Activated naive CD8-positive, alpha-beta T cell (primary cell): ENCODE data around the gene FBXO10.
A peak's percentile ranks its signal among the peaks of the same experiment; 100 is the strongest.

Experiments
- H3K27ac Mint-ChIP-seq: one replicate; pipeline ENCODE4 v1.8.0; 2021; ENCODE audit warnings: mixed read lengths
- H3K27me3 Mint-ChIP-seq: one replicate; pipeline ENCODE4 v1.8.0; 2021; ENCODE audit warnings: mixed read lengths
- H3K36me3 Mint-ChIP-seq: one replicate; pipeline ENCODE4 v1.8.0; 2021; ENCODE audit warnings: mixed read lengths
- H3K4me1 Mint-ChIP-seq: one replicate; pipeline ENCODE4 v1.8.0; 2021; ENCODE audit warnings: low read depth, mixed read lengths
- H3K4me3 Mint-ChIP-seq: one replicate; pipeline ENCODE4 v1.8.0; 2021; ENCODE audit warnings: mild to moderate bottlenecking, mixed read lengths
- H3K9me3 Mint-ChIP-seq: one replicate; pipeline ENCODE4 v1.8.0; 2021; ENCODE audit warnings: low read depth, mixed read lengths

Gene FBXO10

GRCh38 chr9:37547328-37547878, 28.8 kb downstream of the FBXO10 start:
- Mint-ChIP-seq H3K4me1 (no peaks in the 10 kb centered on the region), H3K4me3 (no peak overlapping the region), H3K27me3 (no peaks in the 10 kb centered on the region), H3K36me3 (no peaks in the 10 kb centered on the region), H3K27ac (no peak overlapping the region), H3K9me3 (no peaks in the 10 kb centered on the region)

- Mint-ChIP-seq H3K9me3 (no peaks in the 10 kb centered on the region), H3K36me3 (peaks cover 7% of the 10 kb centered on the region), H3K27ac (no peak overlapping the region), H3K4me3 (no peak overlapping the region), H3K4me1 (no peaks in the 10 kb centered on the region), H3K27me3 (no peaks in the 10 kb centered on the region)
Measured at GRCh38 chr9:37543468-37543867, 32.7 kb downstream of the FBXO10 start.

- H3K4me1 Mint-ChIP-seq = no peaks in the 10 kb centered on the region
- no peaks in the 10 kb centered on the region for H3K27me3 Mint-ChIP-seq
- H3K36me3 Mint-ChIP-seq = peaks cover 7% of the 10 kb centered on the region
- no peak overlapping the region for H3K4me3 Mint-ChIP-seq
- H3K9me3 Mint-ChIP-seq = no peaks in the 10 kb centered on the region
- H3K27ac Mint-ChIP-seq = no peak overlapping the region
Measured at GRCh38 chr9:37542895-37543294, 33.3 kb downstream of the FBXO10 start.

- H3K36me3 Mint-ChIP-seq = peaks cover 7% of the 10 kb centered on the region
Measured at GRCh38 chr9:37542488-37542887, 33.7 kb downstream of the FBXO10 start.

GRCh38 chr9:37541465-37541864, 34.7 kb downstream of the FBXO10 start:
- Mint-ChIP-seq H3K4me3 (no peak overlapping the region), H3K4me1 (no peaks in the 10 kb centered on the region), H3K27ac (no peak overlapping the region), H3K9me3 (no peaks in the 10 kb centered on the region), H3K36me3 (peaks cover 7% of the 10 kb centered on the region), H3K27me3 (no peaks in the 10 kb centered on the region)

More at GRCh38 chr9:37542488-37542887, 33.7 kb downstream of the FBXO10 start:
- no peaks in the 10 kb centered on the region for H3K9me3 Mint-ChIP-seq
- H3K4me1 Mint-ChIP-seq = no peaks in the 10 kb centered on the region
- H3K27me3 Mint-ChIP-seq = no peaks in the 10 kb centered on the region
- no peak overlapping the region for H3K4me3 Mint-ChIP-seq
- H3K27ac Mint-ChIP-seq = no peak overlapping the region

- H3K27me3 Mint-ChIP-seq = no peaks in the 10 kb centered on the region
Measured at GRCh38 chr9:37540634-37541033, 35.5 kb downstream of the FBXO10 start.

GRCh38 chr9:37539634-37540033, 36.5 kb downstream of the FBXO10 start:
- Mint-ChIP-seq H3K27me3 (no peaks in the 10 kb centered on the region), H3K4me3 (no peak overlapping the region), H3K27ac (no peak overlapping the region), H3K9me3 (no peaks in the 10 kb centered on the region), H3K4me1 (no peaks in the 10 kb centered on the region), H3K36me3 (peaks cover 9% of the 10 kb centered on the region)

More at GRCh38 chr9:37540634-37541033, 35.5 kb downstream of the FBXO10 start:
- Mint-ChIP-seq H3K36me3 (peaks cover 7% of the 10 kb centered on the region), H3K9me3 (no peaks in the 10 kb centered on the region), H3K4me1 (no peaks in the 10 kb centered on the region), H3K27ac (no peak overlapping the region), H3K4me3 (no peak overlapping the region)

GRCh38 chr9:37538099-37538498, 38.1 kb downstream of the FBXO10 start:
- H3K4me3 Mint-ChIP-seq = no peak overlapping the region
- H3K27ac Mint-ChIP-seq = no peak overlapping the region
- H3K9me3 Mint-ChIP-seq = no peaks in the 10 kb centered on the region
- H3K36me3 Mint-ChIP-seq = peaks cover 9% of the 10 kb centered on the region
- no peaks in the 10 kb centered on the region for H3K4me1 Mint-ChIP-seq
- H3K27me3 Mint-ChIP-seq = no peaks in the 10 kb centered on the region

GRCh38 chr9:37534901-37535300, 41.3 kb downstream of the FBXO10 start:
- no peak overlapping the region for H3K4me3 Mint-ChIP-seq
- no peaks in the 10 kb centered on the region for H3K27me3 Mint-ChIP-seq
- no peaks in the 10 kb centered on the region for H3K4me1 Mint-ChIP-seq
- H3K9me3 Mint-ChIP-seq = no peaks in the 10 kb centered on the region
- peaks cover 6% of the 10 kb centered on the region for H3K36me3 Mint-ChIP-seq
- no peak overlapping the region for H3K27ac Mint-ChIP-seq

GRCh38 chr9:37534412-37534811, 41.8 kb downstream of the FBXO10 start:
- H3K27me3 Mint-ChIP-seq = no peaks in the 10 kb centered on the region
- no peaks in the 10 kb centered on the region for H3K9me3 Mint-ChIP-seq
- H3K36me3 Mint-ChIP-seq = peaks cover 4% of the 10 kb centered on the region
- no peak overlapping the region for H3K4me3 Mint-ChIP-seq
- no peak overlapping the region for H3K27ac Mint-ChIP-seq
- no peaks in the 10 kb centered on the region for H3K4me1 Mint-ChIP-seq

GRCh38 chr9:37531699-37532098, 44.5 kb downstream of the FBXO10 start:
- H3K9me3 Mint-ChIP-seq = no peaks in the 10 kb centered on the region
- H3K27ac Mint-ChIP-seq = no peak overlapping the region
- peaks cover 9% of the 10 kb centered on the region for H3K4me1 Mint-ChIP-seq
- H3K36me3 Mint-ChIP-seq = peaks cover 6% of the 10 kb centered on the region
- H3K4me3 Mint-ChIP-seq = no peak overlapping the region
- no peaks in the 10 kb centered on the region for H3K27me3 Mint-ChIP-seq

- Mint-ChIP-seq H3K27ac (peak overlapping the region; percentile 41), H3K4me1 (peaks cover 9% of the 10 kb centered on the region), H3K36me3 (peaks cover 4% of the 10 kb centered on the region), H3K4me3 (peak overlapping the region; percentile 15), H3K27me3 (no peaks in the 10 kb centered on the region), H3K9me3 (no peaks in the 10 kb centered on the region)
Measured at GRCh38 chr9:37528652-37529471, 47.3 kb downstream of the FBXO10 start.

GRCh38 chr9:37523916-37524315, 52.3 kb downstream of the FBXO10 start:
- Mint-ChIP-seq H3K36me3 (peaks cover 11% of the 10 kb centered on the region), H3K9me3 (no peaks in the 10 kb centered on the region), H3K4me1 (peaks cover 5% of the 10 kb centered on the region), H3K27ac (no peak overlapping the region), H3K27me3 (no peaks in the 10 kb centered on the region), H3K4me3 (no peak overlapping the region)

- no peak overlapping the region for H3K4me3 Mint-ChIP-seq
- H3K36me3 Mint-ChIP-seq = peaks cover 11% of the 10 kb centered on the region
- H3K27ac Mint-ChIP-seq = no peak overlapping the region
- H3K9me3 Mint-ChIP-seq = no peaks in the 10 kb centered on the region
- H3K27me3 Mint-ChIP-seq = no peaks in the 10 kb centered on the region
- H3K4me1 Mint-ChIP-seq = no peaks in the 10 kb centered on the region
Measured at GRCh38 chr9:37522971-37523370, 53.2 kb downstream of the FBXO10 start.

- no peak overlapping the region for H3K27ac Mint-ChIP-seq
- H3K36me3 Mint-ChIP-seq = peaks cover 9% of the 10 kb centered on the region
- H3K27me3 Mint-ChIP-seq = no peaks in the 10 kb centered on the region
- no peak overlapping the region for H3K4me3 Mint-ChIP-seq
- H3K9me3 Mint-ChIP-seq = no peaks in the 10 kb centered on the region
- H3K4me1 Mint-ChIP-seq = no peaks in the 10 kb centered on the region
Measured at GRCh38 chr9:37521111-37521510, 55.1 kb downstream of the FBXO10 start.

GRCh38 chr9:37520641-37521040, 55.5 kb downstream of the FBXO10 start:
- no peak overlapping the region for H3K4me3 Mint-ChIP-seq
- no peaks in the 10 kb centered on the region for H3K9me3 Mint-ChIP-seq
- no peaks in the 10 kb centered on the region for H3K27me3 Mint-ChIP-seq
- H3K4me1 Mint-ChIP-seq = no peaks in the 10 kb centered on the region
- H3K27ac Mint-ChIP-seq = no peak overlapping the region
- peaks cover 9% of the 10 kb centered on the region for H3K36me3 Mint-ChIP-seq
